MCF 10A (cell line): Measurements from ENCODE around the gene ANKH. TPM values are rescaled to one million over a fixed set of nuclear protein-coding genes. Genes with fewer than 3 reads are reported as not detected.

Experiments
- BruUV-seq: library from RNA; stranded (reverse); fragments of 400-500 nt; replicated peaks from 2 replicates; lab custom pipeline; 2021; lab: Mats Ljungman, UMichigan
- CTCF ChIA-PET: fragments of 300-600 bp; sonication (Branson Sonifier 250); formaldehyde crosslinking; extraction: SDS; loops from one replicate; lab custom pipeline; 2021; ENCODE audit warnings: antibody characterized with exemption, inconsistent platforms; lab: Yijun Ruan, JAX
- POLR2A ChIA-PET: fragments of 300-600, 350-650 bp; sonication (Branson Sonifier 250); formaldehyde crosslinking; extraction: SDS; loops from one replicate; lab custom pipeline; 2020; ENCODE audit warnings: antibody characterized with exemption, inconsistent platforms; lab: Yijun Ruan, JAX
- DNase-seq: peaks from one replicate; pipeline ENCODE4 v3.0.0-alpha.2; 2018; ENCODE audit not compliant: unreplicated experiment
- H3K27ac Mint-ChIP-seq: one replicate; pipeline ENCODE4 v1.8.0; 2022; ENCODE audit warnings: mild to moderate bottlenecking, low read depth, mixed read lengths; ENCODE audit not compliant: unreplicated experiment
- H3K27me3 Mint-ChIP-seq: one replicate; pipeline ENCODE4 v1.8.0; 2022; ENCODE audit warnings: mixed read lengths; ENCODE audit not compliant: insufficient read depth, unreplicated experiment
- H3K36me3 Mint-ChIP-seq: one replicate; pipeline ENCODE4 v1.8.0; 2022; ENCODE audit warnings: mild to moderate bottlenecking, moderate library complexity, mixed read lengths; ENCODE audit not compliant: insufficient read depth, unreplicated experiment
- H3K4me1 Mint-ChIP-seq: one replicate; pipeline ENCODE4 v1.8.0; 2022; ENCODE audit warnings: mixed read lengths; ENCODE audit not compliant: insufficient read depth, unreplicated experiment
- H3K4me3 Mint-ChIP-seq: one replicate; pipeline ENCODE4 v1.8.0; 2022; ENCODE audit warnings: mild to moderate bottlenecking, moderate library complexity, mixed read lengths; ENCODE audit not compliant: unreplicated experiment
- H3K9me3 Mint-ChIP-seq: one replicate; pipeline ENCODE4 v1.8.0; 2022; ENCODE audit warnings: mixed read lengths; ENCODE audit not compliant: unreplicated experiment
- CTCF ChIP-seq: fragments of 200-600 bp; IDR thresholded peaks from one replicate; pipeline ENCODE4 v1.8.0; 2022; ENCODE audit warnings: antibody characterized with exemption, mild to moderate bottlenecking; ENCODE audit not compliant: unreplicated experiment
- intact Hi-C: fragments of 100-400 bp; cut with micrococcal nuclease; formaldehyde crosslinking; loops from 2 replicates; pipeline ENCODE4 v1.14.1; 2022
- total RNA-seq: library from RNA; stranded (reverse); gene quantifications from 2 replicates; pipeline ENCODE4 v1.2.3, GENCODE V29; 2022

Gene ANKH
- total RNA-seq, 1 experiment from 2014 or later, result 65.7 TPM

- H3K9me3 Mint-ChIP-seq, result no peaks in the 10 kb centered on the region
- H3K27me3 Mint-ChIP-seq, result no peaks in the 10 kb centered on the region
- no peak for TF ChIP-seq CTCF
- ChIA-PET CTCF (interaction anchor here (0.7 to 6.5 kb wide), 17 partner anchors 9 to 1323 kb away, joined by 3 to 47 read pairs (median 6); no protein-coding TSS in a partner anchor), POLR2A (interaction anchor here (0.9 to 2.8 kb wide), 8 partner anchors 9 to 323 kb away, joined by 3 to 20 read pairs (median 6); no protein-coding TSS in a partner anchor)
- H3K4me3 Mint-ChIP-seq, result no peak overlapping the region
- peak; percentile 15 for DNase-seq
- intact Hi-C loops, result loop anchor here (5.0 kb wide), 1 partner anchor 261 kb away; no protein-coding TSS in a partner anchor
- peaks cover 19% of the 10 kb centered on the region for H3K4me1 Mint-ChIP-seq
- peaks cover 71% of the 10 kb centered on the region for H3K36me3 Mint-ChIP-seq
- BruUV-seq, result no TSS peak
- H3K27ac Mint-ChIP-seq, result peak overlapping the region; percentile 75
These were observed 185.1 kb downstream of the ANKH start for GRCh38 chr5:14686517-14686916.

GRCh38 chr5:14685757-14686156 lies 185.8 kb downstream of the ANKH start:
- Mint-ChIP-seq H3K27ac (peak overlapping the region; percentile 14), H3K27me3 (no peaks in the 10 kb centered on the region), H3K9me3 (no peaks in the 10 kb centered on the region), H3K4me3 (no peak overlapping the region), H3K4me1 (peaks cover 19% of the 10 kb centered on the region), H3K36me3 (peaks cover 72% of the 10 kb centered on the region)
- peak; percentile 60 for TF ChIP-seq CTCF
- DNase-seq, result peak; percentile 51
- ChIA-PET POLR2A (interaction anchor here (0.8 to 2.8 kb wide), 10 partner anchors 10 to 323 kb away, joined by 3 to 20 read pairs (median 5); no protein-coding TSS in a partner anchor), CTCF (interaction anchor here (0.6 to 6.5 kb wide), 26 partner anchors 8 to 1308 kb away, joined by 3 to 47 read pairs (median 5); no protein-coding TSS in a partner anchor)
- BruUV-seq, result no TSS peak
- intact Hi-C loops, result loop anchor here (1.0 to 5.0 kb wide), 4 partner anchors 41 to 329 kb away; no protein-coding TSS in a partner anchor

- no TSS peak for BruUV-seq
These were observed 186.8 kb downstream of the ANKH start for GRCh38 chr5:14684757-14685156.

More at GRCh38 chr5:14684757-14685156, 186.8 kb downstream of the ANKH start:
- H3K36me3 Mint-ChIP-seq, result peaks cover 70% of the 10 kb centered on the region
- no peak for DNase-seq
- no peak for TF ChIP-seq CTCF
- no peak overlapping the region for H3K4me3 Mint-ChIP-seq
- peaks cover 19% of the 10 kb centered on the region for H3K4me1 Mint-ChIP-seq
- POLR2A ChIA-PET, result interaction anchor here (0.6 to 2.8 kb wide), 6 partner anchors 9 to 318 kb away, joined by 3 to 20 read pairs (median 5); no protein-coding TSS in a partner anchor
- intact Hi-C loops, result loop anchor here (1.0 to 5.0 kb wide), 4 partner anchors 42 to 330 kb away; no protein-coding TSS in a partner anchor
- no peaks in the 10 kb centered on the region for H3K9me3 Mint-ChIP-seq
- CTCF ChIA-PET, result interaction anchor here (0.5 to 6.5 kb wide), 20 partner anchors 8 to 709 kb away, joined by 3 to 47 read pairs (median 5); no protein-coding TSS in a partner anchor
- no peaks in the 10 kb centered on the region for H3K27me3 Mint-ChIP-seq
- H3K27ac Mint-ChIP-seq, result peak overlapping the region; percentile 63
